ENCODE results near the gene NME7. TPM values are rescaled to one million over a fixed set of nuclear protein-coding genes. Genes with fewer than 3 reads are reported as not detected.
"Not testable (repeated sequence)": the region's sequence is repeated elsewhere in the genome, so short reads cannot be mapped to it uniquely, and the experiment has no call there.

Gene NME7
- total RNA-seq, 1 experiment from 2014 or later: 9.0 TPM

- Mint-ChIP-seq H3K27me3 (ENCODE audit: insufficient read depth, unreplicated experiment) (no peaks in the 10 kb centered on the region), H3K4me1 (ENCODE audit: low read depth, unreplicated experiment) (peaks cover 12% of the 10 kb centered on the region), H3K27ac (ENCODE audit: unreplicated experiment) (no peak overlapping the region), H3K36me3 (ENCODE audit: insufficient read depth, unreplicated experiment) (peaks cover 4% of the 10 kb centered on the region), H3K9me3 (ENCODE audit: unreplicated experiment) (peaks cover 10% of the 10 kb centered on the region), H3K4me3 (ENCODE audit: unreplicated experiment) (no peak overlapping the region)
- intact Hi-C loops (cut with micrococcal nuclease; ENCODE audit: unreplicated experiment): no loop called here
- H3K27me3 ChIP-seq (replicated peaks; ENCODE audit: control insufficient read depth, insufficient read depth, low read length): no peaks in the 10 kb centered on the region
- ChIA-PET POLR2A (no interaction called here), CTCF (no interaction called here)
- no peak for TF ChIP-seq CTCF (IDR thresholded peaks at IDR 0.05; ENCODE audit: insufficient read depth in 1 of 2, low read depth in 1 of 2, low read length in 1 of 2, severe bottlenecking in 1 of 2, unreplicated experiment in 1 of 2)
- peaks cover 11% of the 10 kb centered on the region; the same call in 1 of the 2 replicates for H3K9me3 ChIP-seq
- DNase-seq: no peak
- H3K36me3 ChIP-seq (ENCODE audit: control insufficient read depth, insufficient read depth, low read length): no peaks in the 10 kb centered on the region
- H3K4me3 ChIP-seq (ENCODE audit: low read depth, low read length): no peak overlapping the region
- no TSS peak for BruUV-seq (replicated peaks)
- peaks cover 34% of the 10 kb centered on the region for H3K4me1 ChIP-seq
Observed at GRCh38 chr1:169340882-169341281, 26.7 kb downstream of the NME7 start.

- peaks cover 23% of the 10 kb centered on the region for H3K4me1 ChIP-seq
- Mint-ChIP-seq H3K4me3 (ENCODE audit: unreplicated experiment) (no peak overlapping the region), H3K36me3 (ENCODE audit: insufficient read depth, unreplicated experiment) (peaks cover 4% of the 10 kb centered on the region), H3K27ac (ENCODE audit: unreplicated experiment) (no peak overlapping the region), H3K27me3 (ENCODE audit: insufficient read depth, unreplicated experiment) (no peaks in the 10 kb centered on the region), H3K9me3 (ENCODE audit: unreplicated experiment) (peaks cover 20% of the 10 kb centered on the region), H3K4me1 (ENCODE audit: low read depth, unreplicated experiment) (peaks cover under 1% of the 10 kb centered on the region)
- no TSS peak for BruUV-seq (replicated peaks)
- H3K36me3 ChIP-seq (ENCODE audit: control insufficient read depth, insufficient read depth, low read length): no peaks in the 10 kb centered on the region
- no peak overlapping the region for H3K4me3 ChIP-seq (ENCODE audit: low read depth, low read length)
- no peaks in the 10 kb centered on the region for H3K27me3 ChIP-seq (replicated peaks; ENCODE audit: control insufficient read depth, insufficient read depth, low read length)
- DNase-seq: no peak
- TF ChIP-seq CTCF (IDR thresholded peaks at IDR 0.05; ENCODE audit: insufficient read depth in 1 of 2, low read depth in 1 of 2, low read length in 1 of 2, severe bottlenecking in 1 of 2, unreplicated experiment in 1 of 2): no peak
- ChIA-PET CTCF (no interaction called here), POLR2A (no interaction called here)
- intact Hi-C loops (cut with micrococcal nuclease; ENCODE audit: unreplicated experiment): no loop called here
- H3K9me3 ChIP-seq: peaks cover 11% of the 10 kb centered on the region; the same call in 1 of the 2 replicates
Observed at GRCh38 chr1:169339773-169340172, 27.8 kb downstream of the NME7 start.

- no peaks in the 10 kb centered on the region for H3K27me3 Mint-ChIP-seq (ENCODE audit: insufficient read depth, unreplicated experiment)
- Histone ChIP-seq H3K4me1 (peaks cover 18% of the 10 kb centered on the region; the same call in 1 of the 2 replicates), H3K4me3 (ENCODE audit: low read depth, low read length) (no peak overlapping the region), H3K9me3 (peaks cover 11% of the 10 kb centered on the region; the same call in 1 of the 2 replicates), H3K27me3 (replicated peaks; ENCODE audit: control insufficient read depth, insufficient read depth, low read length) (no peaks in the 10 kb centered on the region), H3K36me3 (ENCODE audit: control insufficient read depth, insufficient read depth, low read length) (no peaks in the 10 kb centered on the region)
- no peak overlapping the region for H3K27ac Mint-ChIP-seq (ENCODE audit: unreplicated experiment)
- peaks cover 20% of the 10 kb centered on the region for H3K9me3 Mint-ChIP-seq (ENCODE audit: unreplicated experiment)
- DNase-seq: no peak
- no peaks in the 10 kb centered on the region for H3K4me1 Mint-ChIP-seq (ENCODE audit: low read depth, unreplicated experiment)
- ChIA-PET POLR2A (no interaction called here), CTCF (no interaction called here)
- peaks cover 4% of the 10 kb centered on the region for H3K36me3 Mint-ChIP-seq (ENCODE audit: insufficient read depth, unreplicated experiment)
- TF ChIP-seq CTCF (IDR thresholded peaks at IDR 0.05; ENCODE audit: insufficient read depth in 1 of 2, low read depth in 1 of 2, low read length in 1 of 2, severe bottlenecking in 1 of 2, unreplicated experiment in 1 of 2): no peak
- intact Hi-C loops (cut with micrococcal nuclease; ENCODE audit: unreplicated experiment): no loop called here
- BruUV-seq (replicated peaks): no TSS peak
- H3K4me3 Mint-ChIP-seq (ENCODE audit: unreplicated experiment): no peak overlapping the region
Observed at GRCh38 chr1:169338617-169339016, 29.0 kb downstream of the NME7 start.

GRCh38 chr1:169336947-169337715, 30.5 kb downstream of the NME7 start:
- CTCF ChIA-PET; H3K27me3 Mint-ChIP-seq (ENCODE audit: insufficient read depth, unreplicated experiment); DNase-seq; H3K4me1 Mint-ChIP-seq (ENCODE audit: low read depth, unreplicated experiment); POLR2A ChIA-PET; H3K27ac Mint-ChIP-seq (ENCODE audit: unreplicated experiment); H3K4me3 ChIP-seq (ENCODE audit: low read depth, low read length); BruUV-seq (replicated peaks); H3K4me3 Mint-ChIP-seq (ENCODE audit: unreplicated experiment); H3K36me3 Mint-ChIP-seq (ENCODE audit: insufficient read depth, unreplicated experiment); H3K36me3 ChIP-seq (ENCODE audit: control insufficient read depth, insufficient read depth, low read length); intact Hi-C loops (cut with micrococcal nuclease; ENCODE audit: unreplicated experiment); H3K27me3 ChIP-seq (replicated peaks; ENCODE audit: control insufficient read depth, insufficient read depth, low read length): not testable (repeated sequence)
- H3K9me3 ChIP-seq: peaks cover 11% of the 10 kb centered on the region; the same call in 1 of the 2 replicates
- H3K9me3 Mint-ChIP-seq (ENCODE audit: unreplicated experiment): peaks cover 20% of the 10 kb centered on the region
- H3K4me1 ChIP-seq: peaks cover 24% of the 10 kb centered on the region

- H3K9me3 Mint-ChIP-seq (ENCODE audit: unreplicated experiment): peaks cover 23% of the 10 kb centered on the region
- not testable (repeated sequence) for H3K27ac Mint-ChIP-seq (ENCODE audit: unreplicated experiment); H3K36me3 Mint-ChIP-seq (ENCODE audit: insufficient read depth, unreplicated experiment)
Observed at GRCh38 chr1:169334727-169335126, 32.9 kb downstream of the NME7 start.

More at GRCh38 chr1:169334727-169335126, 32.9 kb downstream of the NME7 start:
- CTCF ChIA-PET; H3K27me3 Mint-ChIP-seq (ENCODE audit: insufficient read depth, unreplicated experiment); H3K9me3 ChIP-seq; intact Hi-C loops (cut with micrococcal nuclease; ENCODE audit: unreplicated experiment); H3K27me3 ChIP-seq (replicated peaks; ENCODE audit: control insufficient read depth, insufficient read depth, low read length); DNase-seq; H3K4me3 ChIP-seq (ENCODE audit: low read depth, low read length); H3K4me3 Mint-ChIP-seq (ENCODE audit: unreplicated experiment); H3K4me1 Mint-ChIP-seq (ENCODE audit: low read depth, unreplicated experiment); POLR2A ChIA-PET; H3K36me3 ChIP-seq (ENCODE audit: control insufficient read depth, insufficient read depth, low read length); BruUV-seq (replicated peaks): not testable (repeated sequence)
- H3K4me1 ChIP-seq: peaks cover 24% of the 10 kb centered on the region
